K562 (cell line): ENCODE results near the gene ATAD3C. TPM values are rescaled to one million over a fixed set of nuclear protein-coding genes. Genes with fewer than 3 reads are reported as not detected.

Experiments
- FOXA1 ChIP-seq: fragments of 450-650 bp; IDR thresholded peaks from 2 replicates; pipeline ENCODE4 v1.6.1; 2016; ENCODE audit warnings: mild to moderate bottlenecking, borderline replicate concordance
- FOXK1 ChIP-seq: sonication (generic); formaldehyde crosslinking; IDR thresholded peaks from 2 replicates; pipeline ENCODE4 v1.8.0; 2022; ENCODE audit warnings: missing genetic modification reagents, mild to moderate bottlenecking, borderline replicate concordance
- HMGN3 ChIP-seq: IDR thresholded peaks from 2 replicates; pipeline ENCODE4 v1.6.1; 2011; ENCODE audit warnings: borderline replicate concordance, low read depth, mild to moderate bottlenecking, mixed read lengths, low read length; ENCODE audit not compliant: insufficient read length; ENCODE audit errors: extremely low read depth
- MGA ChIP-seq: fragments of 450-650 bp; IDR thresholded peaks from 2 replicates; pipeline ENCODE4 v1.6.1; 2016; ENCODE audit warnings: mild to moderate bottlenecking, moderate library complexity
- POLR2AphosphoS5 ChIP-seq: IDR thresholded peaks from 2 replicates; pipeline ENCODE4 v1.6.1; 2011; ENCODE audit warnings: mild to moderate bottlenecking, low read depth, low read length, moderate library complexity; ENCODE audit not compliant: control insufficient read depth, insufficient read depth
- RBM34 ChIP-seq: fragments of 200-400 bp; formaldehyde crosslinking; IDR thresholded peaks from 2 replicates; pipeline ENCODE4 v1.6.1; 2018; ENCODE audit warnings: low read length, borderline replicate concordance; ENCODE audit not compliant: insufficient read depth
- SIN3A ChIP-seq, 2 experiments: fragments of 150-350 bp in 1 of 2; IDR thresholded peaks; 2 replicates each; pipeline ENCODE4 v1.6.1; 2011 to 2016; ENCODE audit warnings: borderline replicate concordance in 2 of 2, low read depth in 2 of 2, low read length in 2 of 2, mild to moderate bottlenecking in 2 of 2, moderate library complexity in 2 of 2; ENCODE audit not compliant: control insufficient read depth in 1 of 2
- SIRT6 ChIP-seq: IDR thresholded peaks from one replicate; pipeline ENCODE4 v1.6.1; 2012; ENCODE audit warnings: low read depth, mild to moderate bottlenecking, control low read depth, inconsistent platforms, low read length, moderate library complexity
- YBX1 ChIP-seq: fragments of 450-650 bp; IDR thresholded peaks from 2 replicates; pipeline ENCODE4 v1.7.1; 2016; ENCODE audit warnings: mild to moderate bottlenecking
- ZNF184 ChIP-seq: sonication (generic); formaldehyde crosslinking; IDR thresholded peaks from 2 replicates; pipeline ENCODE4 v1.5.0; 2020; ENCODE audit warnings: missing genetic modification reagents
- ZNF253 ChIP-seq: fragments of 250-450 bp; sonication (Bioruptor Pico); conservative IDR thresholded peaks from 2 replicates; pipeline ENCODE4 v1.6.1; 2021; ENCODE audit warnings: mild to moderate bottlenecking
- ZNF507 ChIP-seq: conservative IDR thresholded peaks from 2 replicates; pipeline ENCODE4 v1.6.1; 2017; ENCODE audit warnings: missing genetic modification characterization, missing compliant biosample characterization
- ZNF699 ChIP-seq: fragments of 250-450 bp; sonication (Bioruptor Pico); IDR thresholded peaks from 2 replicates; pipeline ENCODE4 v1.8.0; 2021; ENCODE audit warnings: mild to moderate bottlenecking, moderate library complexity; ENCODE audit not compliant: insufficient replicate concordance
- ZNF717 ChIP-seq: fragments of 250-450 bp; sonication (Bioruptor Pico); IDR thresholded peaks from 2 replicates; pipeline ENCODE4 v1.5.0; 2021
- ZNF740 ChIP-seq, 3 experiments: fragments of 200-800 bp in 1 of 3; sonication (Bioruptor generic) in 1 of 3; sonication (generic) in 1 of 3; formaldehyde crosslinking in 1 of 3; IDR thresholded peaks; 2 replicates each; pipeline versions ENCODE4 v1.6.1 to v1.8.0; 2016 to 2022; ENCODE audit warnings: mild to moderate bottlenecking in 2 of 3, missing compliant biosample characterization in 2 of 3, missing genetic modification characterization in 2 of 3, missing genetic modification reagents in 1 of 3
- polyA plus RNA-seq, 8 experiments: library from polyadenylated mRNA; depleted of rRNA in 4 of 8; stranded (reverse) in 5 of 8; unstranded in 3 of 8; fragments of >200 nt; fragmentation: Nextera tagmentation in 2 of 8; fragmentation: Illumina TruSeq in 1 of 8; extraction: Ambion mirVana in 2 of 8; extraction: Trizol in 1 of 8; gene quantifications; 2 replicates each; pipeline versions ENCODE4 v1.2.1 to v1.2.3, GENCODE V29; 2011 to 2014; ENCODE audit warnings: inconsistent platforms in 1 of 8, missing spikeins in 1 of 8
- total RNA-seq, 7 experiments: library from RNA; depleted of rRNA in 6 of 7; stranded (reverse); fragments of >200 nt in 6 of 7; fragmentation: Illumina TruSeq in 2 of 7; extraction: Trizol in 2 of 7; gene quantifications; 2 replicates each; pipeline versions ENCODE4 v1.2.1 to v1.2.3, GENCODE V29; 2011 to 2021; ENCODE audit warnings: low replicate concordance in 1 of 7

The ATAD3C gene
- total and polyA plus RNA-seq, 9 of the 15 experiments (the other 6 are each of a cell fraction or from before 2014, with no cell fraction given) = 0.03 to 0.18 TPM; not detected in 7

- TF ChIP-seq ZNF740 (CRISPR knock-in tag; IDR thresholded peaks at IDR 0.05) (no peak), ZNF740 (tag; IDR thresholded peaks at IDR 0.05) (no peak), FOXK1 (CRISPR knock-in tag) (no peak), POLR2AphosphoS5 (no peak), SIN3A (IDR thresholded peaks at IDR 0.05; ENCODE audit: borderline replicate concordance in 2 of 2, control insufficient read depth in 1 of 2, low read depth in 2 of 2, low read length in 2 of 2) (peak in 1 of 2 experiments; percentile 44; a peak in 1 of 4 replicates), RBM34 (no peak), FOXA1 (no peak), ZNF184 (CRISPR knock-in tag) (no peak), HMGN3 (no peak), ZNF699 (no peak), MGA (no peak; the same call in 1 of the 2 replicates), YBX1 (no peak), ZNF717 (CRISPR knock-in tag) (no peak), SIRT6 (no peak), ZNF253 (no peak), ZNF507 (tag) (no peak)
Measured at GRCh38 chr1:1407636-1408318, 41.7 kb upstream of the ATAD3C start (continued).
